ENCODE results near the gene NEO1.

NEO1 gene

GRCh38 chr15:73317651-73318462 is 265.6 kb downstream of the NEO1 start:
- no peak for DNase-seq (ENCODE audit: low read depth)

GRCh38 chr15:73318463-73319351 is 266.4 kb downstream of the NEO1 start:
- no peak for DNase-seq (ENCODE audit: low read depth)

GRCh38 chr15:73319460-73320245 is 267.4 kb downstream of the NEO1 start:
- no peak for DNase-seq (ENCODE audit: low read depth)

GRCh38 chr15:73320619-73321180 is 268.4 kb downstream of the NEO1 start:
- no peak for DNase-seq (ENCODE audit: low read depth)

- DNase-seq (ENCODE audit: low read depth): no peak
Measured at GRCh38 chr15:73321496-73322450, 269.5 kb downstream of the NEO1 start.

GRCh38 chr15:73322665-73323373 is 270.6 kb downstream of the NEO1 start:
- DNase-seq (ENCODE audit: low read depth): no peak

GRCh38 chr15:73323374-73323955 is 271.2 kb downstream of the NEO1 start:
- DNase-seq (ENCODE audit: low read depth): no peak

- no peak for DNase-seq (ENCODE audit: low read depth)
Measured at GRCh38 chr15:73323956-73324355, 271.7 kb downstream of the NEO1 start.

GRCh38 chr15:73324496-73325170 is 272.4 kb downstream of the NEO1 start:
- DNase-seq (ENCODE audit: low read depth): no peak

- no peak for DNase-seq (ENCODE audit: low read depth)
Measured at GRCh38 chr15:73325191-73325861, 273.1 kb downstream of the NEO1 start.

GRCh38 chr15:73326157-73326556 is 273.9 kb downstream of the NEO1 start:
- DNase-seq (ENCODE audit: low read depth): no peak

- no peak for DNase-seq (ENCODE audit: low read depth)
Measured at GRCh38 chr15:73328149-73328820, 276.0 kb downstream of the NEO1 start.

- no peak for DNase-seq (ENCODE audit: low read depth)
Measured at GRCh38 chr15:73328981-73329380, 276.7 kb downstream of the NEO1 start.

GRCh38 chr15:73329501-73330200 is 277.4 kb downstream of the NEO1 start:
- no peak for DNase-seq (ENCODE audit: low read depth)

- no peak for DNase-seq (ENCODE audit: low read depth)
Measured at GRCh38 chr15:73330206-73331051, 278.2 kb downstream of the NEO1 start.

- DNase-seq (ENCODE audit: low read depth): no peak
Measured at GRCh38 chr15:73331501-73331900, 279.2 kb downstream of the NEO1 start.

Data from amniotic epithelial cell (primary cell).